Measurements from ENCODE around the gene GPR21. TPM values are rescaled to one million over a fixed set of nuclear protein-coding genes. Genes with fewer than 3 reads are reported as not detected.

Gene GPR21
- polyA plus RNA-seq, result not detected

GRCh38 chr9:123033352-123033751, at the start of gene GPR21:
Gene GPR21, plus strand, starts transcription at chr9:123033667. Its CDS starts 900 bp downstream, at chr9:123034567.
- H3K4me3 Mint-ChIP-seq, result peak within 1 kb of the TSS in 1 of 4 donors; percentile 13
- no peaks in the 10 kb centered on the region for H3K9me3 Mint-ChIP-seq
- H3K36me3 Mint-ChIP-seq, result peaks cover 11% of the 10 kb centered on the region
- peaks cover 0 to 1% (median 0%) of the 10 kb centered on the region in 3 donors for H3K4me1 Mint-ChIP-seq
- H3K27me3 Mint-ChIP-seq, result no peaks in the 10 kb centered on the region
- peak within 1 kb of the TSS in 1 of 3 donors; percentile 85 for H3K27ac Mint-ChIP-seq

- Mint-ChIP-seq H3K36me3 (no peaks in the 10 kb centered on the region), H3K27me3 (no peaks in the 10 kb centered on the region), H3K4me1 (peaks cover 4 to 15% (median 10%) of the 10 kb centered on the region in 3 donors), H3K9me3 (no peaks in the 10 kb centered on the region), H3K4me3 (peak overlapping the region; percentile 6 to 57 (median 24)), H3K27ac (peak overlapping the region in 2 of 3 donors; percentile 76 to 78)
Measured at GRCh38 chr9:122986010-122986409, 47.5 kb upstream of the GPR21 start.

DNA sequence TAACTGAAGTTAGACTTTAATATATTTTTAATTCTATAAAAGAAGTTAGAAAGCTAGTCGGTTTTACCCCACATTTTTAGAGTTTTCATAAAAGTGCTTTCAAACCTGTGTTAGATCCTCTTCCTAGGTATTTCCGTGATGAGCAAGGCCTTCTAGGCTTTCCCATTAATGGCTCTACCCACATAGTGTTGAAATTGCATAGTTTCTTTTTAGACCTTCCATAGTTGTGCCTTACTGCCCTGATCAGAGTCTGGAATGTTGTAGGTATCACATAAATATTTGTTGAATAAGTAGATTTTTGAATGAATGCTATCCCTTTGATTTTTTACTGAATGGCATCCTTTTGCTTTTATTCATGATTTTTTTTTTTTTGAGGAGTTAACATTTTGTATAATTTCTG, 45.3 kb upstream of the GPR21 start:
- Mint-ChIP-seq H3K4me1 (peaks cover 4 to 15% (median 10%) of the 10 kb centered on the region in 3 donors), H3K27me3 (no peaks in the 10 kb centered on the region), H3K9me3 (no peaks in the 10 kb centered on the region), H3K4me3 (no peak overlapping the region), H3K36me3 (no peaks in the 10 kb centered on the region), H3K27ac (no peak overlapping the region)

DNA sequence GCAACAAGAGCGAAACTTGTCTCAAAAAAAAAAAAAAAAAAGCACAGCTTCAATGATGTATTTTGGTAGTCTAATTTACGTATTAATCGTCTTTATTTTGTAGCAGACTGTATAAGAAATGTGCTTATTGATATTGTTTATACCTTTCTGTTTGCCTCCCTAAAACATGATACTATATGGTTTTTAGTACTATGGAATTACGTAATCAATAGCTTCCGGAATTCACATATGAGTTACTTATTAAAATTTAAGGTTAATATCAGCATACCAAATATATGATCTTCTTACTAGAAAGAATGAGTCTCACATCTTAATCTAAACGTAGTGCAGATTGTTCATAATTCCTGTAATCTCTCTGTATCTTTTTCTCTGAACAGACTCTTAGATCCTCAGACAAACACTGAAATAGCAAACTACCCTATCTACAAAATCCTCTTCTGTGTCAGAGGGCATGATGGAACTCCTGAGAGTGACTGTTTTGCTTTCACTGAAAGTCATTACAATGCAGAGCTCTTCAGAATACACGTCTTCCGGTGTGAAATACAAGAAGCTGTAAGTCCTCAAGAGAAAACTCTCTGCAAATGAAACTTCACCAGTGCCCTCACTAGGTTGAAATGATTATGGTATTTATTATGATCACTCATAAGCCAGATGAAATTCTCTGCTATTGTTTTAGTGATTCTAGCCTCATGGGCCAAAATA, 44.4 kb upstream of the GPR21 start:
- Mint-ChIP-seq H3K4me1 (peaks cover 4 to 15% (median 10%) of the 10 kb centered on the region in 3 donors), H3K9me3 (no peaks in the 10 kb centered on the region), H3K27me3 (no peaks in the 10 kb centered on the region), H3K36me3 (no peaks in the 10 kb centered on the region), H3K4me3 (no peak overlapping the region), H3K27ac (peak overlapping the region in 1 of 3 donors; percentile 56)

- Mint-ChIP-seq H3K27ac (no peak overlapping the region), H3K4me3 (no peak overlapping the region), H3K9me3 (no peaks in the 10 kb centered on the region), H3K27me3 (no peaks in the 10 kb centered on the region), H3K36me3 (no peaks in the 10 kb centered on the region), H3K4me1 (peaks cover 0 to 5% (median 3%) of the 10 kb centered on the region in 3 donors)
Measured at GRCh38 chr9:122991370-122991830, 42.1 kb upstream of the GPR21 start.

DNA sequence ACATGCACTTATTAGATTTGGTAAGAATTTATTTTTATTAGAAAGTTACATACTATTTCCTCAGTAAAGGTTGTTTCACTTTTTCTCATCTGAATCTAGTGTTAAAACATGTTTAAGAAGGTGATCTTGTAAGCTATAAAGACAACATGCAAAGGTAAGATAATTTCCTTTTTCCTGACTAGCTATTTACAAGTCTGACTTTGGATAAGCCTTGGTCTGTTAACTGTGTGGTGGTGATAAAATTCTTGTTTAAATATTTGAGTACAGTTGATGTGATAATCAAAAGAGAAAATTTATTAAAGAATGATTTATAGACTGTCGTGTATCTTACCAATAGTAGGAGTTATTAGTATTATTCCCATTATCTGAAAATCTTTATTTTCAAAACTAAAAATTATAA, 36.9 kb upstream of the GPR21 start:
- Mint-ChIP-seq H3K4me1 (peaks cover 0 to 3% (median 1%) of the 10 kb centered on the region in 3 donors), H3K27ac (no peak overlapping the region), H3K36me3 (peaks cover 4% of the 10 kb centered on the region), H3K9me3 (no peaks in the 10 kb centered on the region), H3K4me3 (no peak overlapping the region), H3K27me3 (no peaks in the 10 kb centered on the region)

GRCh38 chr9:122998448-122998847, 35.0 kb upstream of the GPR21 start:
- no peaks in the 10 kb centered on the region for H3K9me3 Mint-ChIP-seq
- no peaks in the 10 kb centered on the region for H3K27me3 Mint-ChIP-seq
- H3K4me1 Mint-ChIP-seq, result peaks cover 0 to 3% (median 1%) of the 10 kb centered on the region in 3 donors
- H3K27ac Mint-ChIP-seq, result no peak overlapping the region
- H3K4me3 Mint-ChIP-seq, result no peak overlapping the region
- peaks cover 4% of the 10 kb centered on the region for H3K36me3 Mint-ChIP-seq

DNA sequence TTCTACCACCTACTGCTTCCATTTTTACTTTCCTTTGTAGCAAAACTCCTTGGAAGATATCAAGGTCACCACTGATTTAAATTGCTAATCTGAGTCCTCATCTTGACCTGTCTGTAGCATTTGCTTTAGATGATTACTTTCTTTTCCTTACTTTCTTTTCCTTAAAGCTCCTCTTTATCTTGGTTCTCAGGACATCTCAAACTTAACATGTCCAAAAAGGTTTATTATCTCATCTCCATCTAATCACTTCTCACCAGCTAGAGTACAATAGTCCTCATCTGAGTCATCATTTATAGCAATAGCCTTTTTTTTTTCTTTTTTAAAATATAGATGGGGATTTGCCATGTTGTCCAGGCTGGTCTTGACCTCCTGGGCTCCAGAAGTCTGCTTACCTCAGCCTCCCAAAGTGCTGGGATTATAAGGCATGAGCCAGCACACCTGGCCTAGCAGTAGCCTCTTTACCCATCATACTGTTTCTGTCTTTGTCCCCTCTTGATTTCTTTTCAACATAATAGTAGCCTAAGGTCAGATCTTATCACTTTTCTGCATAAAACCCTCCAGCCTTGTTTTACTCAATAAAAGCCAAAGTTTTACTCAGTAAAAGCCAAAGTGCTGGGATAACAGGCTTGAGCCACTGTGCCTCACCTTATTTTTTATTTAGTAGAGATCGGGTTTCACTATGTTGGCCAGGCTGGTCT, 32.9 kb upstream of the GPR21 start:
- Mint-ChIP-seq H3K9me3 (no peaks in the 10 kb centered on the region), H3K27ac (no peak overlapping the region), H3K4me3 (no peak overlapping the region), H3K4me1 (peaks cover 0 to 3% (median 1%) of the 10 kb centered on the region in 3 donors), H3K36me3 (peaks cover 7% of the 10 kb centered on the region), H3K27me3 (no peaks in the 10 kb centered on the region)

- H3K4me1 Mint-ChIP-seq, result peaks cover 0 to 3% (median 1%) of the 10 kb centered on the region in 3 donors
- H3K27ac Mint-ChIP-seq, result peak overlapping the region in 1 of 3 donors; percentile 50
- no peaks in the 10 kb centered on the region for H3K9me3 Mint-ChIP-seq
- peaks cover 7% of the 10 kb centered on the region for H3K36me3 Mint-ChIP-seq
- H3K4me3 Mint-ChIP-seq, result no peak overlapping the region
- H3K27me3 Mint-ChIP-seq, result no peaks in the 10 kb centered on the region
Measured at GRCh38 chr9:123002754-123003153, 30.7 kb upstream of the GPR21 start.

GRCh38 chr9:123003466-123003865, 30.0 kb upstream of the GPR21 start:
- H3K27me3 Mint-ChIP-seq, result no peaks in the 10 kb centered on the region
- peaks cover 0 to 3% (median 1%) of the 10 kb centered on the region in 3 donors for H3K4me1 Mint-ChIP-seq
- peaks cover 7% of the 10 kb centered on the region for H3K36me3 Mint-ChIP-seq
- no peaks in the 10 kb centered on the region for H3K9me3 Mint-ChIP-seq
- no peak overlapping the region for H3K27ac Mint-ChIP-seq
- H3K4me3 Mint-ChIP-seq, result no peak overlapping the region

DNA sequence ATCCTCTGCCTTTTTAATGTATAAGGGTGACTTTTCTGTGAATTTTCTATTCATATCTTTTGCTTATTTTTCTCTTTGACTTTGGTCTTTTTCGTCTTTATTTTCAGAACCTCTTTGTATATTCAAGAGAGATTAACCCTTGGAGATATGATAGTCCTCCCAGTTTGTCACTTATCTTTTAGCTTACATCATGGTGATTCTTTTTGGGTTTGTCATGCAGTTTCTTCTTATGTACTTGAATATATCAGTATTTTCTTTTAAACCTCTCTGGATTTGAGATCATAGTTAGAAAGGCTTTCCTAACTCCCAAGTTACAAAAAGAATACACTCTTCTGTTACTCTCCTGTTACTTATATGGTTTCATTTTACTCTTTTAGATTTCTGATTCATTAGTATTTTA, 27.5 kb upstream of the GPR21 start:
- Mint-ChIP-seq H3K4me3 (no peak overlapping the region), H3K4me1 (no peaks in the 10 kb centered on the region), H3K27me3 (no peaks in the 10 kb centered on the region), H3K36me3 (peaks cover 5% of the 10 kb centered on the region), H3K27ac (no peak overlapping the region), H3K9me3 (no peaks in the 10 kb centered on the region)

GRCh38 chr9:123007269-123007668, 26.2 kb upstream of the GPR21 start:
- Mint-ChIP-seq H3K9me3 (no peaks in the 10 kb centered on the region), H3K4me1 (no peaks in the 10 kb centered on the region), H3K27ac (peak overlapping the region in 1 of 3 donors; percentile 23), H3K4me3 (no peak overlapping the region), H3K27me3 (no peaks in the 10 kb centered on the region), H3K36me3 (peaks cover 10% of the 10 kb centered on the region)

DNA sequence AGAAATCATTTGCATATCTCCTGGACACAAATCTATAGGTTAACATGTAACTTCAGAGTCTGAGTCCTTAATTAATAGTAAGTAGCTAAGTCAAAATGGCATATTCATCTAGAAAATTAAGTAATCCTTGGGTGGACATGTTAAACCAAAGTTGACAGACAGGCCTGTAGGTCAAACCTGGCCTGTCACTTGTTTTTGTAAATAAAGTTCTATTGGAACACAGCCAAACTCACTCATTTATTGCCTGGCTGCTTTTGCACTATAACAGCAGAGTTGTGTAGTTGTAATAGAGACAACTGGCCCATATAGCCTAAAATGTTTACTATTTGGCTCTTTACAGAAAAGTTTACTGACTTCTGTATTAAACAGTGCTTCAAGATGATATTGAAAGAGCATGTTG, 24.6 kb upstream of the GPR21 start:
- H3K9me3 Mint-ChIP-seq, result no peaks in the 10 kb centered on the region
- no peaks in the 10 kb centered on the region for H3K4me1 Mint-ChIP-seq
- no peaks in the 10 kb centered on the region for H3K27me3 Mint-ChIP-seq
- peaks cover 14% of the 10 kb centered on the region for H3K36me3 Mint-ChIP-seq
- no peak overlapping the region for H3K4me3 Mint-ChIP-seq
- H3K27ac Mint-ChIP-seq, result no peak overlapping the region

DNA sequence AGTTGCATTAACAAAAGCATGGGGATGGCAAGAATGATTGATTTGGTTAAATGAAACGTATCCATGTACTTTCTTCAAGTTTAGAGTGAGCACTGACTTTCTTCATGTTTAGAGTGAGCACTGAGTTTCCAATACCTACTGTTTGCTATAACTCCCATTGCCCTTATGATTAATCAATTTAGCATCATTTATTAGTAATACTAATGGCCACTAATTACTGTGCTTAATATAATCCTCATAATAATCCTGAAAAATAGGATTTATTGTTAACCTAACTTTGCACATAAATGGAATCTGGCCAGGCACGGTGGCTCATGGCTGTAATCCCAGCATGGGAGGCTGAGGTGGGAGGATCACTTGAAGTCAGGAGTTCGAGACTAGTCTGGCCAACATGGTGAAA, 22.1 kb upstream of the GPR21 start:
- no peaks in the 10 kb centered on the region for H3K27me3 Mint-ChIP-seq
- H3K9me3 Mint-ChIP-seq, result peaks cover 0 to 1% (median 0%) of the 10 kb centered on the region in 3 donors
- H3K36me3 Mint-ChIP-seq, result peaks cover 23% of the 10 kb centered on the region
- no peaks in the 10 kb centered on the region for H3K4me1 Mint-ChIP-seq
- no peak overlapping the region for H3K27ac Mint-ChIP-seq
- H3K4me3 Mint-ChIP-seq, result no peak overlapping the region

DNA sequence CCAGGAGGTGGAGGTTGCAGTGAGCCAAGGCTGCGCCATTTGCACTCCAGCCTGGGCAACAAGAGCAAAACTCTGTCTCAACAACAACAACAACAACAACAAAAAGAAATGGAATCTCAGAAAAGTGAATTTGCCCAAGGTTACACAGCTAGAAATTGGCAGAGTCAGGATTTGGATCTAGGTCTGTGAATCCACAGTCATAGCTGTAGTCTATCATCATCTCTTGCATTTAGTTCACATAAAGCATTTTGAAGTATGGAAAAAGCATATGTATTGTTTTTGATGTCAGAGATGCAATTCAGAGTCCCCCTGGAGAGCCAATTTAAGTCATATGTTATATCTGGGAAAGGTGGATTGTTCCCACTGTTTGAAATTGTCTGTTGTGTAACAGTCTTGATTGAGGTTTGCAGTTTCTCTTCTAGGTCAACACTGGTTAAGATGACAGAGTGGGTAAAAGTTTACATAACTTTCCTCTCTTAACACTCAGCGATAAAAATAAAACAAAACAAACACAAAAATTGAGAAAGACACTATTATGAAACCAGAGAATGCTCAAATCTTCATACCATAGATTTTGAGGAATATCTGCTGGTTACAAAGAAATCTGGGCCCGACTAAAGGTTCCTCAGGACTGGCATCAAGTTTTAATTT, 21.5 kb upstream of the GPR21 start:
- no peak overlapping the region for H3K4me3 Mint-ChIP-seq
- no peaks in the 10 kb centered on the region for H3K4me1 Mint-ChIP-seq
- peaks cover 23% of the 10 kb centered on the region for H3K36me3 Mint-ChIP-seq
- no peaks in the 10 kb centered on the region for H3K27me3 Mint-ChIP-seq
- no peak overlapping the region for H3K27ac Mint-ChIP-seq
- H3K9me3 Mint-ChIP-seq, result peaks cover 0 to 1% (median 0%) of the 10 kb centered on the region in 3 donors

Data from IgD-negative memory B cell (primary cell).